GM21360 (cell line): Measurements from ENCODE around the gene DHRS12.
"Not testable (repeated sequence)": the region's sequence is repeated elsewhere in the genome, so short reads cannot be mapped to it uniquely, and the experiment has no call there.

ENCODE experiments used
- ATAC-seq: cut with Tn5 transposase; IDR thresholded peaks from one replicate; pipeline ENCODE4 v1.9.1; 2021; ENCODE audit warnings: mild to moderate bottlenecking, moderate library complexity; ENCODE audit not compliant: unreplicated experiment

DHRS12 gene

DNA sequence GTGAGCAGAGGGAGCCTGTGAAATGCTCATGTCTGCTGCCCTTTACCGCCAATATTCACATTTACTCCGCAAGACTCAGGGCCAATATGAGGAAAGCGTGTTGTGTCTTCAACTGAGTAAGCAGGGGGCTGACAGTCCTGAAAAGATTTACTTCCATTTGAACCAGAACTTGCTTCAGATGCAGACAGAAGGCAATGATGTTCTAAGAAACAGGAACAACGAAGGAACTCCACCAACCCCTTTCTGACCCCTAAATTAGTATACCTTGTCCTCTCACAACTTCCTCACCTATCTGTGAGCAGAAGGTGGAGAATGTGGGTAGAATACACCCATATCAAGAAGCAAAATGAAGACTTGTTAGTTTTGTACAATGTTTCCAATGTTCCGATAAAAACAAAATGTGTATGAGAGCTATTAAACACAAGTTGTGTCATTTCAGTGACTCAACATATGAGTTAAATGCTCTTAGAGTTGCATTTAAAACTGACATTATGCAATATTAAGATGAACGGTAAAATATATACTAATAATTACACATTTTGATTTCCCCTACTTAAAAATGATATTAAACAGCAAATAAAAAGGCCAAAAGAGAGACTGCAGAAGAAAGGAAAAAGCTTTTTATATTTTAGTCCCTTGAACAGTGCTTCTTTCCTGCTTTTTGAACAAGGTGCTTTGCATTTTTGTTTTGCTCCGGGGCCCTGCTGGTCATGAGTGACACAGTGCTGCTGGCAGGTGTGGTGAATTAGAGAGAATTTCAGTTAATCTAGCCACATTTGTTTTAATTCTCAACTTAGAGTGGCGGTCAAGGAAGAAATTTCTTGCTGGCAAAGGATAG, 25.0 kb upstream of the DHRS12 start:
- ATAC-seq, result no peak

GRCh38 chr13:51827254-51827653, 23.3 kb upstream of the DHRS12 start:
- no peak for ATAC-seq

GRCh38 chr13:51826606-51827005, 22.6 kb upstream of the DHRS12 start:
- no peak for ATAC-seq

DNA sequence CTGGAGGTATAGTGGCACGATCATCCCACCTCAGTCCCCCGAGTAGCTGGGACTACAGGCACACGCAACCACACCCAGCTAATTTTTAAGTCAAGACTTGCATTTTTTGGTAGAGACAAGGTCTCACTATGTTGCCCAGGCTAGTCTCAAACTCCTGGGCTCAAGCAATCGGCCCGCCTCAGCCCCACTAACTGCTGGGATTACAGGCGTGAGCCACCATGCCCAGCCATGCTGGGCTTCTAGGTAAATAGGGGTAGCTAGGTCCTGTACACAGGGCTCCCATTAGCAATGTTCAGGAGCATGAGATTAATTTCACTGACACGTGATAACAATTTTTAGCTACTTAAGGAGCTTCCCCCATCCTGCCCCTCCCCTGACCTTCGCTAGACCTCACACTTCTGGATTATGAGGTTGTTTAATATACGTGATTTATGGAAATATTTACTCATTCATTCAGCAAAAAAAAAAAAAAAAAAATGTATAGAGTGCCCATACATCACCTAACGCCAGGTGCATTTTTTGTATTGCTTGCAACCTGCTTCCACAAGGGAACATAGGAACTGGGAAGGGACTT, 21.8 kb upstream of the DHRS12 start:
- ATAC-seq, result no peak

DNA sequence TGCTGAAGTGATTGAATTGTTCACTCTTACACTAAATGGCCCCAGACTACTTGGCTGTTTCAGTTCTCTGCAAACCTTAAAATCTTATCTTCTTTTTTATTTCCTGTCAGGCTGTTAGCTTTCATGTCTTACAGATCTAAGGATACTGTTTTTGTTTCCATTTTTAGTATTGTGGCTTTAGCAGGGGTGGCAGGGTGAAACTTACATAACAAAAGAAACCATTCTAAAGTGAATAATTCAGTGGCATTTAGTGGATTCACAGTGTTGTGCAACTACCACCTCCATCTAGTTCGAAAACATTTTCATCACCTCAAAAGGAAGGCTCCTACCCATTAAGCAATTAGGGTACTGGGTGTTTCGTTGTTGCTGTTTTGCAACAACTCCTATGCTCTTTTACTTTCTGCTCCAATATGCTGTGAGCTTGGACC, 21.2 kb upstream of the DHRS12 start:
- ATAC-seq, result no peak

DNA sequence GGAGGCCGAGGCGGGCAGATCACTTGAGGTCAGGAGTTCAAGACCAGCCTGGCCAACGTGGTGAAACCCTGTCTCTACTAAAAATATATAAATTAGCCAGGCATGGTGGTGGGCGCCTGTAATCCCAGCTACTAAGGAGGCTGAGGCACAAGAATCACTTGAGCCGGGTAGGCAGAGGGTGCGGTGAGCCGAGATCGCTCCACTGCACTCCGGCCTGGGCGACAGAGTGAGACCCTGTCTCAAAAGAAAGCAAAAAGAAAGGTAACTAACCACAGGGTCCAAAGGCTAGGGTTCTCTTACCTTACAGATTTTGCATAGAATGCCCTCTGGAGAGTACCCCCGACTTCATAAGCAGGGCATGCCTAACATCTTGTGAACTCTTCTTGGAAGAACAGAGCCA, 20.7 kb upstream of the DHRS12 start:
- ATAC-seq, result not testable (repeated sequence)

- ATAC-seq, result no peak
Observed at GRCh38 chr13:51823863-51824262, 19.9 kb upstream of the DHRS12 start.

DNA sequence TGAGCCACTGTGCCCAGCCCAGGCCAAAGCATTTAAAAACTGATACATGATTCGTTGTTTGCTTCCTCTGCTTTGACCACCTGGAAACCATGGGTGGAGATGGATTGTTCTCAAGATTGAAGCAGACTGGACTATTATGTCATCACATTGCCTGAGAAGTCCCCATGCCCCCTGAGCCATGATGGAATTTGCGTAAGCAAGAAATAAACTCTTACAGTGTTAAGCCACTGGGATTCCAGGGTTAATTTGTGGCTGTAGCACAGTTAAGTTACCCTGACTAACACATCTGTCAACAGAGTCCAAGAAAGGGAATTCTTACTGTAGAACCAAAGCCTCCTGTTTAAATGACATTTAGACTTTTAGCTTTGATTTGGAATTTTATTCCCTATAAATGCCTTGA, 19.4 kb upstream of the DHRS12 start:
- no peak for ATAC-seq

- ATAC-seq, result no peak
Observed at GRCh38 chr13:51822106-51822815, 18.3 kb upstream of the DHRS12 start.

DNA sequence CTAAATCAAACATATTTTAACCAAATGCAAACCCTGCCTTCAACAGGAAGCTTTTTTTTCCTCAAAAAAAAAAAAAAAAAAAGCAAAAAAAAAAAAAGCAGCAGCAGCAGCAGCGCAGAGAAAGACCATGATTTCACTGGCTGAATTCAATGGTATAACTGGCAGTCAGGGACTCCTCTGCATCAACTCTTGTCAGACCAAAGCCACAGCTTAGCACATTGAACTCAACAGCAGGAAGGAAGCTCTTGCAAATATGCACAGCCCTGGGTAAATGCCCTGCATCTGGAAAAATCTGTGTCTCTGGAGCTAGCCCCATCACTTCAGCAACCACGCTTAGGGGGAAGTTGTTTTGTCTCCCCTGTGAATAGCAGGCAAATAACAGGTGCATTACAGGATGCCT, 17.6 kb upstream of the DHRS12 start:
- ATAC-seq, result no peak

DNA sequence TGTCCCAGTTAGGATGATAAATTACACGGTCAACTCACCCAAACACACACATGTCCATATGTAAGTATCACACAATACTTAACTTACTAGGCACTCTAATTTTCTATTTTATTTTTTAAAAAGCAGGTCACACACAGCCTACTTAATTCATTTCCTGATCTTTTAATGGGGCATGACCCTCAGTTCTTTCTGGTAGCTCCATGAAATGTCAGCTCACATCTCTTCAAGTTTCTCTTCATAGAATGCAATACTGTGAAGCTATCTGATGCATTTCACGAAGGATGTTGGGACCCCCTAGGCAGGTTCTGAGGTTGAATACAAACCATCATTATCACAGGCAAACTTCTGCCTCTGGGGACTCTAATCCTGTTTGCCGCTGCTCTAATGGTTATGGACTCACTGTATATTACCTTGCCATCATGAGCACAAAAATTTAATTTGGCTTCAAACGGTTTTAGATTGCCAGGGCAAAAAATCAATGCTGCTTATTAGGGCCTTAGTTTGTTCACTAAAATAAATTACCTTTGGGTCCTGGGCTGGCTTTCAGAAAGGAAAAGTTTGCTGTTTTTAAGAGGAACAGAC, 16.1 kb upstream of the DHRS12 start:
- no peak for ATAC-seq

GRCh38 chr13:51819544-51819943, 15.6 kb upstream of the DHRS12 start:
- ATAC-seq, result no peak

- ATAC-seq, result peak; percentile 39
Observed at GRCh38 chr13:51818781-51819511, 15.0 kb upstream of the DHRS12 start.

DNA sequence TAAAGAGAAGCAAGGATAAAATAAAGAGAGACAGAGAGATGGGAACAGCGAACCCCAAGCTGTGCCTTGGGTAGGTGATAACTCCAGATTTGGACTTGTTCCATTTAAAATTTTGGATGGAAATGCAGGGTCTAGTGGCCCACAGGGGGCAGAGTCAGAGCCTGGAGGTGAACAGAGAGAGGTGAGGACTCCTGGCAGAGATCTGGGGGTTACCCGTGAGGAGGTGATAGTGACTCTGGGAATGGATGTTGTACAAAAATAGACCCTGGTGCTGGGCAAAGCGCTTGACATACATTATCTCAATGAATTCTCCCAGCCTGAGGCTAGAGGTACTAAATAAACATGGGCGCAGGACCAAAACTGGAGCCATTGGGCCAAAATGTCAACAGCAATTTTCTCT, 14.3 kb upstream of the DHRS12 start:
- ATAC-seq, result no peak

DNA sequence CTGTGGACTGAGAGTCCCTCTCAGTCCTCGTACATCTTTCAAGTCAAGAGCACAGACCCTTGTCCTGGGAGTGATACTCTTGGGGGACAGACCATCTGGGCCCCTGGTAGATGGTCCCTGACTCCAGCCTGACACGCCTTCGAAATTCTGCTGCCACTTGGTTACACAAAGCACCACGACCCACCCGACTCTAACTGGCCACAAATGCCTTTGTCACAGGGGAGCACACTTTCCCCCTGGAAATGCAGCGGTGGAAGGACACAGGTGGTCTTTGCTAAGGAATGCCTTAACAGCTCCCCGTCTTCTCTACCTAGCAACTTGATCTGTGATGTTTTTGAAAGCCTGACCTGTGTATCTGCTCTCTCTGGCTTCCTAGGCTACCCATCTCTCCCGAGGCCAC, 13.8 kb upstream of the DHRS12 start:
- no peak for ATAC-seq

- no peak for ATAC-seq
Observed at GRCh38 chr13:51816604-51817249, 12.8 kb upstream of the DHRS12 start.

- no peak for ATAC-seq
Observed at GRCh38 chr13:51815848-51816247, 11.9 kb upstream of the DHRS12 start.

- ATAC-seq, result peak; percentile 59
Observed at GRCh38 chr13:51814825-51815650, 11.1 kb upstream of the DHRS12 start.

DNA sequence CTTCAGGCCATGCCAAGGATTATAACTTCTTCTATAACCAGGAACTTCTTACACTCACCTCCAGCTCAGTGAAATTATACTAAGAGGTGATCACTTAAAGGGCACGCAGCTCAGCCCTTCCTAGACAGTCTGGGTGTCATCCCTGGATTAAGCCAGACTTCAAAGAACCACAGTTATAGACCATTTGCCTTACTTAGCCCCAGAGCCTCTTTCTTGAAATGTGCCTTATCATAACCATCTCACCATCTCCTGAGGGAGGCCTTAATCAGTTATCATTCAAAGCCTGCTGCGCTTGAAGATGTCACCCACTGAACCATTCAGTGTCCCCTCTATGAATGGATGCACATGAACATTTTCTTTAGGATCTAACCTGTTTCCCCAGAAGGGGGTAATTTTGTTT, 10.1 kb upstream of the DHRS12 start:
- ATAC-seq, result no peak
